GM21786 (cell line): Measurements from ENCODE around the gene OLIG1.

ENCODE experiments used
- ATAC-seq: cut with Tn5 transposase; IDR thresholded peaks from one replicate; pipeline ENCODE4 v1.9.1; 2021; ENCODE audit not compliant: unreplicated experiment

OLIG1 gene

DNA sequence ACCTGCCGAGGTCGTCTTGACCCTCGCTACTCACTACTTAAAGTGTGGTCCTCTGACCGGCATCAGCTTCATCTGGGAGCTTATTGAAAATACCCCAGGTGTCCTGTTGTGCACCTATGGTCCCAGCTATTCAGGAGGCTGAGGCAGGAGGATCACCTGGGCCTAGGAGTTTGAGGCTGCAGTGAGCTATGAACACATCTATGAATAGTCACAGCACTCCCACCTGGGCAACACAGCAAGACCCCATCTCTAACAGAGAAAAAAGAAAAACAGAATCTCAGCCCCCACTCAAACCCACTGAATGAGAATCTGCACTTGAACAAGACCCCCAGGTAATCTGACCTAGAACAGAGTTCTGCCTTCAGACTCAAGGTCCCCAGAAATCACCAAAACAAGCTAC is 8.7 kb upstream of the OLIG1 start:
- ATAC-seq, result no peak

DNA sequence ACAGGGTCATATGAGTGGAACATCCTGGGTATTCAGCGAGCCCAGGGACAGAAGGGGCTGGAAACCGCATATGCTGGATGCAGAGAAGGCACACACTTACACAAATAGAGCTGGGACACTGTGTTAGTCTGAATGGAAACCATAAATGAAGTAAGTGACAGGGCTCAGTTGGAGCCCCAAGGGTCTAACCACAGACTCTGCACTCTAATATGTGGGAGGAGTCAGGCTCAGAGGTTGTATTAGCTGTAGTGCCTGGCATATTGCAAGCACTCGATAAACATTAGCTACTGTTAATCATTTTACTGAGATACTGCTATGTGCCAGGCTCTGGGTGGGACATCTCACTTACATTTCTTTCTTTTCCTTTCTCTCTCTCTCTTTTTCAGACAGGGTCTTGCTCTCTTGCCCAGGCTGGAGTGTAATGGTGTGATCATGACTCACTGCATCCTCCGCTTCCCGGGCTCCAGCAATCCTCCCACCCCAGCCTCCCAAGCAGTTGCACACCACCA is 6.5 kb upstream of the OLIG1 start:
- ATAC-seq, result no peak

DNA sequence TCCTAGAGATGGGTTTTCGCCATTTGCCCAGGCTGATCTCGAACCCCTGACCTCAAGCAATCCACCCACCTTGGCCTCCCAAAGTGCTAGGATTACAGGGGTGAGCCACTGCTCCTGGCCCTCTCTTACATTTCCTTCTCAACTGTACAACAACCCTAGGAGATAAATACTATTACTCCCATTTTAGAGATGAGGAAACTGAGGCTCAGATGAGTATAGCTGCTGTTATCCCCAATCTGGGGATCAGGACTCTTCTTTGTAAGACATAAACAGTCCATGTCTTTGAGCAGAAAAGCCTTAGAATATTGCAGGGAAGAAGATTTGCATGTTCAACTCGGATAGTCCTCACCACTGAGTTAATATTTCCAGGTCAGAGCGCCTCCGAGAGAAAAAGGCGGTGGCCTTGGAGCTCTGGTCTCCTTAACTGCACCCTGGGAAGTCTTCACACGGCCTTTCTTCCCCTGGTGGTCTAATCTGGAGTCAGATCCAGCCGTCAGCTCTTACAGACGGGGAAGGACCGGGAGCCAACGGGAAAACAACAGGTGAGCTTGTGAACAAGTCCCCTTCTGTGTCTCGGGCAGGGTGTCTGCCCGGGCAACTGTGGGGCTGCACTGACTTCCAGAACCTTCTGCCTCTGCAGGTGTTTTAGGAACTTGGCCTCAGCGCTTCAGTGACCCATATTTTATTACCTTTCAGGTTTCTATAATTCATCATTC is 5.9 kb upstream of the OLIG1 start:
- no peak for ATAC-seq

DNA sequence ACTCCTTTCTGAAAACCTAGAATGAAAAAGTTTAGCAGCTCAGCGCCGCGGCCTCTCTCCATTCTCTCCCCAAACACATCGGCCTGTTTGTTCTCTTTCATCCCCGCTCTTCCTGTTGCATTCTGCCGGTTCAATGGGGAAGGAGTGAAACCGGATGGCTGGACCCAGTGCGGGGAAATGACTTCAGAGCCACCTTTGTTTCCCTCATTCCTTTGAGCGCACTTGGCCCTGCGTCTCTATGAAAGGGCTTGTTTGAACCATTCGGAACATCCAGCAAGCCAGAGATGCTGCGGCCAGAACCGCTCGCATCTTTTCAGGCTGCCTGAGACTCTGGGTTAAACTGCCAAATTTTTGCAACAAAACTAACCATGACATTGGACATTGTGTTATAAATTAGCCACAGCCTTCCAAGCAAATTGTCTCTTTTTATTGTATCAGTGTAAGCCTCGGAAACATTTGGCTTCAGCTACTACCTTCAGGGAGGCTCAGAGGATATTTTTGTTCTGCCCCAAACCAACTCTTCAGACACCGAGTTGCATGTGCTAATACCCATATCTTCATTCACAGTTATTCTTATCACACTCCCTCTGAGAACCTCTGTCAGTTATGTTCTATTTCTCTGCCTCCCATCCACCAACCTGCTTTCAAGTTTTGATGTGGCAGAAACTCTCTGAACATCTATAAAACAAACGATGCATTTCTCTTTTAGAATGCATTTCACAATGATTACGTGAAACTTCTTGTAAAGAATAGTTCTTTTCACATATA is 5.1 kb upstream of the OLIG1 start:
- no peak for ATAC-seq

DNA sequence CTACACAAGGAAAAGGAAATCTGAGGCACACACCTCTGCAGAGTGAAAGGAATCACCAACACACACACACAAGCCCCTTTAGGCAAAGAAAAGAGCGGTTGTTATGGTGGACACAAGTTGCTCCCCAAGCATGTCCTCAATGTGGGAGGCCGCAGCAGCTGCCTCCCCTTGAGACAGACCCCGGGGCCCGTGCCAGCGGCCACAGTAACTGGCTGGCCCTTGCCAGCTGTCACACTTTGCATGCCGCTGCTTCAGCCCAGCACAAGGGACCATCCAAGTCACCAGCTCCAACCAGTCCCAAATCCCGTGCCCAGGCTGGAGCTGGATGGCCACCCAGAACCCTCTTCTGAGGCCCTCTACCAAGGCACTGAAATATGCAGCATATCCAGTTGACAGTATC is 2.9 kb upstream of the OLIG1 start:
- no peak for ATAC-seq

DNA sequence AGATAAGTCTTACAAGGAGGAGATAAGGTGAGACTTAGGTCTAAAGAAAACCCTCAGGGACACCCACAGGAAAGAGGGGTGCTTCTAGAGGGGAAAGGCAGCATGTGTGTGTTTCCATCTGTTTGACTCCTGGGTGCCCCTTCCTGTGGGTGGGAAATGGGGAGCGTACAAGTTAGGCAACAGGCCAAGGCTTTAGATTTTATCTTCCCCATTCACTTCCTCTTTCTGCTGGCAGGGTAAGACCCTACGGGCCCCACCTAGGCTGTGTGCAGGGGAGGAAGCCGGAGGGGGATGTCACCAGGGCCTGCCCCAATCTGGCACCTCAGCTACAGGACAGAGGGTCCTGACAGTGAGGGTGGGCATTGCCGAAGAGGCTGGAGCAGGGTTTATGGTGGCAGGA is 2.5 kb upstream of the OLIG1 start:
- ATAC-seq, result no peak

DNA sequence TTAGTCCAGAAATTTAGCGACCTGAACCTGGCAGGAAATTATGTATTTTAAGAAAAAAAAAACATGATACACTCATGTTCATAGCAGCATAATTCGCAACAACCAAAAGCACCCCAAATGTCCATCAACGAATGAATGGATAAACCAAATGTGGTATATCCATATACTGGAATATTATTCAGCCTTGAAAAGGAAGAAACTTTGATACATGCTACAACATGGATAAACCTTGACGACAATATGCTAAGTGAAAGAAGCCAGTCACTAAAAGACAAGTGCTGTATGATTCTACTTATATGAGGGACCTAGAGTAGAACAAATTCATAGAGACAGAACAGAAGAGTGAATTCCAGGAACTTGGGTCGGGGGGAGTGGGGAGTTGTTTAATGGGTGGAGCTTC is 698 bp upstream of the OLIG1 start:
- no peak for ATAC-seq

DNA sequence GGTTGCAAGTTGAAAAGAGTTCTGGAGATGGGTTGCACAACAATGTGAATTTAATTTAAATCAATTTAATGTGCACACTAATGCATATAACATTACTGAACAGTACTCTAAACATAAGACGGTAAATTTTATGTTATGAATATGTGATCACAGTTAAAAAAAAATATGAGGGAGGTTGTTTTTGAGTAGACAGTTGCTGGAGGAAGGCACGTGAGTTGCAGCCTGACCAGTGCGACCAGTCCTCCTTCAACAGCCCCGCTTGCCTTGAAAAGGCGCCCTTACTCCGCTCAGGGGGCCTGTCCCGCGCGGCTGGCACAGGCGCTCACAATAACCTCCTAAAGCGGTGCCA is 322 bp upstream of the OLIG1 start:
- ATAC-seq, result no peak

DNA sequence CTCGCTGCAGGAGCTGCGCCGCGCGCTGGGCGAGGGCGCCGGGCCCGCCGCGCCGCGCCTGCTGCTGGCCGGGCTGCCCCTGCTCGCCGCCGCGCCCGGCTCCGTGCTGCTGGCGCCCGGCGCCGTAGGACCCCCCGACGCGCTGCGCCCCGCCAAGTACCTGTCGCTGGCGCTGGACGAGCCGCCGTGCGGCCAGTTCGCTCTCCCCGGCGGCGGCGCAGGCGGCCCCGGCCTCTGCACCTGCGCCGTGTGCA is 730 bp downstream of the OLIG1 start:
- no peak for ATAC-seq

DNA sequence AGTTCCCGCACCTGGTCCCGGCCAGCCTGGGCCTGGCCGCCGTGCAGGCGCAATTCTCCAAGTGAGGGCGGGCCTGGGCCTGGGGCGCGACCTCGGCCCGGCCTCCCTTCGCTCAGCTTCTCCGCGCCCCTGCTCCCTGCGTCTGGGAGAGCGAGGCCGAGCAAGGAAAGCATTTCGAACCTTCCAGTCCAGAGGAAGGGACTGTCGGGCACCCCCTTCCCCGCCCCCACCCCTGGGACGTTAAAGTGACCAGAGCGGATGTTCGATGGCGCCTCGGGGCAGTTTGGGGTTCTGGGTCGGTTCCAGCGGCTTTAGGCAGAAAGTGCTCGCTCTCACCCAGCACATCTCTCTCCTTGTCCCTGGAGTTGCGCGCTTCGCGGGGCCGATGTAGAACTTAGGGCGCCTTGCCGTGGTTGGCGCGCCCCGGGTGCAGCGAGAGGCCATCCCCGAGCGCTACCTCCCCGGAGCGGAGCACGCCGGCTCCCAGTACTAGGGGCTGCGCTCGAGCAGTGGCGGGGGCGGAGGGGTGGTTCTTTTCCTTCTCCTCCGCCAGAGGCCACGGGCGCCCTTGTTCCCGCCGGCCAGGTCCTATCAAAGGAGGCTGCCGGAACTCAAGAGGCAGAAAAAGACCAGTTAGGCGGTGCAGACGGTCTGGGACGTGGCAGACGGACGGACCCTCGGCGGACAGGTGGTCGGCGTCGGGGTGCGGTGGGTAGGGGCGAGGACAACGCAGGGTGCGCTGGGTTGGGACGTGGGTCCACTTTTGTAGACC is 1.2 kb downstream of the OLIG1 start:
- ATAC-seq, result no peak

DNA sequence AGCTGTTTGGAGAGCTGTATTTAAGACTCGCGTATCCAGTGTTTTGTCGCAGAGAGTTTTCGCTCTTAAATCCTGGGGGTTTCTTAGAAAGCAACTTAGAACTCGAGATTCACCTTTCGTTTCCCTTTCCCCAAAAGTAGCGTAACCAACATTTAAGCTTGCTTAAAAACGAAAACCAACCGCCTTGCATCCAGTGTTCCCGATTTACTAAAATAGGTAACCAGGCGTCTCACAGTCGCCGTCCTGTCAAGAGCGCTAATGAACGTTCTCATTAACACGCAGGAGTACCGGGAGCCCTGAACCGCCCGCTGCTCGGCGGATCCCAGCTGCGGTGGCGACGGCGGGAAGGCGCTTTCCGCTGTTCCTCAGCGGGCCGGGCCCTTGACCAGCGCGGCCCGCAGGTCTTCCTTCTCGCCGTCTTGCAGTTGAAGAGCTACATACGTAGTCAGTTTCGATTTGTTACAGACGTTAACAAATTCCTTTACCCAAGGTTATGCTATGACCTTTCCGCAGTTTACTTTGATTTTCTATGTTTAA is 1.9 kb downstream of the OLIG1 start:
- no peak for ATAC-seq

DNA sequence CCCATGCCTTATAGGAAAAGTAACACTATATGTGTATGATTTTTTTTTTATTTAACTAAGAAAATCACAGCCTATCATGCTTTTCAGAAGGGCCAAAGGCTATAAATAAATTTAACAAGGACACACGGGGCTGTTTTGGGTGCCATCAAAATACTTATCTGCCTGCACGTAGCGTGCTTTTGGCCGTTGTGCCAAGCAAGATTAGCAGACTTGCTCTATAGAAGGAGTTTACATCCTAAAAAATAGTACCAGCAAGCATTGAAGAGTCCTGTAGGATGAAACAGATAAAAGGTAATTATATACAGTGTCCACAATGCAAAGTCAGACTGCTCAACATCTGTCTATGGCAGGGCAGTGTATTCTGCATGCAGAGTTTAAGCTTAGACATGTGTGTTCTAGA is 3.7 kb downstream of the OLIG1 start:
- ATAC-seq, result no peak

DNA sequence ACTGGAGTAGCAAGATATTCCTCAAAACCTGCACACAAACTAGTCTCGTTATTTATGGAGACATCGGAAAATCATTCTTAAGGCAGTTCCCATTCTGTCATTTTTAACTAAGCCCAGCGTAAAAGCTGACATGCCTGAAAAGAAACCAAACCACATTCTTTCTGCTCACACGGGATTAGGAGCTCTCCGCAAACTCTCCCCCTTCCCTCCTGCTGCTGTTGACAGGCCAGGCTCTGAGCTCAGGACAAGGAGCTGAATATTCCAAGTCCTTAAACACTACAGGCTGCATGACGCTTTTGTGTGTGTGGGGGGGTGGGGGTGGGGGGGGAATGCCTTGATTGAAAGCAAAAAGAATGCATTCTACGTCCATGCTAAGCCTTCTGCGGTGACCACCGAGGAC is 5.2 kb downstream of the OLIG1 start:
- no peak for ATAC-seq

DNA sequence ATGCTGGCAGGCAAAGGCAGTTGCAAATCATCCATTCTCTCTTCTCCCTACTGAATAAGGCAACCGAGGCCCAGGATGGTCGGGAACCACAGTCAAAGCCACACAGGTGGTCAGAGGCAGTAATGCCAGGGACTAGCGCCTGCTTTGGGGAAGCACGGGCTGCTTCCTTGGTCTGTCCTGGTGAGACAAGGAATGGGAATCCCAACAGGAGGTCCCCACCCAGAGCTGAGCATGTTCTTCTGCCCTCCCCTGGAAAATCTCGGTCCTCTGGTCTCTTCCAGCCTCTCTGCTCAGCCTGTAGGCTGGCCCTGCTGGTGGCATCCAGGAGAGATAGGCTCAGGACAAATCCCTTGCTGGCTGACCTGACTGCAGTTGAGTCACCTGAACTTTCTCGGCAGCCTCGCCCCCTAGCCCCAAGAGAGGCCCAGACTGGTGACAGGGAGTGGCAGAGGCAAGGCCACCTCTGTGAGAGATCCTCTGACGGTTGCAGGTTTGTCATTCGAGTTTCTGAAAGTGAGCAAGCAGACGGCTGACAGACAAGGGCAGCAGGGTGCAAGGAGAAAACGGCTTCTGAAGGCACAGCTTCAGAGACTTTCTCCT is 5.8 kb downstream of the OLIG1 start:
- no peak for ATAC-seq

DNA sequence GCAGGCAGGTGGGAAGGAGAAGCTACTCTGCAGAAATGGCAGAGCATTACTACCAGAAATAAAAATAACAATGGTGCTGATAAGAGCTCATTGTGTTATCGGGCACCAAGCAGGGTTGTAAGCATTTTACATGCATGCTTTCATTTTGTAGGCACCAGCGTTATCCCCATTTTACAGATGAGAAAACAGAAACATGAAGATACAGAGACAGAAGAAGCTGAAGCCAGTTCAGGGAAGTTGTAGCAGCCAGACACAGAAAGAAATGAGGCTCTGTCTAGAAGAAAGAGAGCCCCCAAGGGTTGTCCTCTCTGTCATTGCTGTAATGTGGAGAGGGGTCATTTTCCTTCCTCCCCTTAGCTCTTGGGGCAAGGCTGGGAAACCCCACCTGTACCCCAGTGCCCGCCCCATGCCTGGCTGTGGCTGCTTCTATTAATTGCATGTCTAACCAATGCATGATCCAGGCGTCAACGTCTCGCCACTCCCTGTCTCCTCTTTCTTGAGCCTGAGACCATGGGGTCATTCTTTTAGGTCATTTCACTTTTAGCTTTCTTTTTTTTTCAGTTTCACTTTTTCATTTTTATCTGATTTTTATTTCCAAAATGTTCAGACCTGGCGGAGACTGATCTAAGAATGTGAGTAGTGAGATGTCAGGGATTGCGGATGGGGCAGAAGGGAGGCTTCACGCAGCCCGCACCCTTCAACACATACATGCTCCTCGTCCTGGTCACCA is 6.8 kb downstream of the OLIG1 start:
- ATAC-seq, result no peak

DNA sequence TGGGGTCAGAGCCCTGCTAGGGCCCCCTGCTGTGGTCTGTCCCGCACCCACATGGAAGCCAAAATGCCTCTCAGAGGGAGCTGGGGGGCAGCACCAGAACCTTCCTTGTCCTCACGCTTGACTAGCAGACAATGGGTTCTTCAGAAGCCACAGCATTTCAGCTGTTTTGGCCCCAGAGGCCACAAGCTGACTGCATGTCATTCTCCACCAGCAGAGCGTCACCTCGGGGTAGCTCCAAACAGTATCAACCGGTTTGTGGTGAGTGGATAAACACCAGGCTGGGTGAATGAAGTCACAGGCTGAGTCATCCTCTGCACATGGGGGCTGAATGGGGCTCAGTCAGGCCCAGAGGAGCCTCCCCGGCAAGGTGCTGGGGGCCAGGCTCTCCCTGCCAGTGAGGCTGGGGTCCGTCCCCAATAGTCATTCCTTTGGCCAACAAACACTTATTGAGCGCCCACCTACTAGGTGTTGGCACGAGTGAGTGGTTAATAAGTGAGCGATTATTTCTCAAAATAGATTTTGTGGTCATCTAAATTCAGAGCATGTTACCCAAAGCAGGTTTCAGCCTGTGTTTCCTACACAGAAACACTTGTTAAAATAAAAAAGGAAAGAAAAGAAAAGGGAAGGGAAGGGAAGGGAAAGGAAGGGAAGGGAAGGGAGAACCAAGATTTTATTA is 9.1 kb downstream of the OLIG1 start:
- ATAC-seq, result peak; percentile 96

DNA sequence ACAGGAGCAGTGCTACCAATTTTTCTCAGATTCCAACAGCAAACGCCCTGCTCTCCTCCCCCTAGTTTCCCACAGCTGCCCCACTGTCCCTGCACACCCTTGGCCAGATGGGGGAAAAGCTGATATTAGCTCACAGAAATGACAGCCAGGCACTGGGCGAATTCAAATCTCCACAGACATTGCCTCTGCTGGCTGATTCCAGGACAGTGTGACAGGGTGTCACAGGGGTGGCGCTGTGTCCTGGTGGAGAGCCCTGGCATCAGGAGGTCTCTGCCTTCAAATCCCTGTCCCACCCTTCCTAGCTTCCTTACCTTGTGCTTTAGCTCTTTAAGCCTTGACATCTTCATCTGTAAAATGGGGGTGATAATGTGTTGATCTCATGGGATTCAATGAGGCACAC is 10.4 kb downstream of the OLIG1 start:
- no peak for ATAC-seq

DNA sequence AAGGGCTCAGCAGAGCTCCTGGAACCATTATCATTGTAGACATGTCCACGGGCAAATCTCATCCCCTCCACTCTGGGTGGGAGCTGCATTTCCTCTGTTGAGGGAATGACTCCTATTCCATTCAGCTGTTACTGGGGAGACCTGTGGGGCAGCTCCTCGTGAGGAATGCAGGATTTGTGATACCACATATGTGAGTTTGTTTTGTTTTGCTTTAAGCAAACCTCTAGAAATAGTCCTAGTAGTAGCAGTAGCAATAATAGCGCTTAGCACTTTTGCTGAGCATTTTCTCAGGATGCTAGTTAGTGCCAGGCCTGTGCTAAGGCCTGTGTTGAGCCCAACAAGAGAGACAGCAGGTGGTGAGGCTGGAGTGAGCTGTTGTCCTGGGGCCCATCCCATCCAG is 10.8 kb downstream of the OLIG1 start:
- ATAC-seq, result no peak

DNA sequence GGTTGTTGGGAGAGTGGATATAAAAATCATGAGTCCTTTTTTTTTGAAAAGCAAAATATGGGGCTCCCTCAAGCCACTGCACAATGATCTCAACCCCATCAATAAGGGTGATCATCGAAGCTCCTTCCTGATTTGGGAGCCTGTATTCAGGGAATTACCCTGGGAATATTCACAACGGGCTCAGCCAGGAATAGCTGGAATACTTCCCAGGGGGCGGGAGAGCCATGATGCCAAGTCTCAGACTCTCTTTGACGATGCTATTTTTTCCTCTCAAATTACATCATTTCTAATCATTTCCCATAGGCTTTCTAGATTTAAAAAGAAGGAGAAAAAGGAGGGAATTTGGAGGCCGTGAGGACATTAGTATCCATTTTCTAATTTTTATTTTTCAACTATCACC is 18.4 kb downstream of the OLIG1 start:
- ATAC-seq, result no peak

DNA sequence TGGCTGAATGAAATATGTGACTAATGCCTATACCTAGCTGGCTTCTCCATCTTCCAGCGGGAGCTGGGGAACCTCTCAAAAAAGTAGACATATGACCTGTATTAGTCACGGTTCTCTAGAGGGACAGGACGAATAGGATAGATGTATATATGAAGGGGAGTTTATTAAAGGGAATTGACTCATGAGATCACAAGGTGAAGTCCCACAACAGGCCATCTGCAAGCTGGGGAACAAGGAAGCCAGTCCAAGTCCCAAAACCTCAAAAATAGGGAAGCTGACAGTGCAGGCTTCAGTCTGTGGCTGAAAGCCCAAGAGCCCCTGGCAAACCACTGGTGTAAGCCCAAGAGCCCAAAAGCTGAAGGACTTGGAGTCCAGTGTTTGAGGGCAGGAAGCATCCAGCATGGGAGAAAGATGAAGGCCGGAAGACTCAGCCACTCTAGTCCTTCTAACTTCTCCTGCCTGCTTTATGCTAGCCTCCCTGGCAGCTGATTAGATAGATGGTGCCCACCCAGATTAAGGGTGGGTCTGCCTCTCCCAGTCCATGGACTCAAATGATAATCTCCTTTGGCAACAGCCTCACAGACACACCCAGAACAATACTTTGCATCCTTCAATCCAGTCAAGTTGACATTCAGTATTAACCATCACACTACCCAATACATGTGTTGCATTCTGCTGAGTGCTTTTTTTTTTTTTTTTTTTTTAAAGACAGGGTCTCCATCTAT is 19.6 kb downstream of the OLIG1 start:
- ATAC-seq, result no peak
